G401 (cell line): Measurements from ENCODE around the gene GJB6. TPM values are rescaled to one million over a fixed set of nuclear protein-coding genes. Genes with fewer than 3 reads are reported as not detected.

Experiments used
- total RNA-seq: library from RNA; depleted of rRNA; stranded (reverse); fragments of >200 nt; shearing (Covaris generic); gene quantifications from 2 replicates; pipeline ENCODE4 v1.2.3, GENCODE V29; 2014; rRNA removed

Gene GJB6
- total RNA-seq, 1 experiment from 2014 or later: not detected

Other genes with a start within 250 kb of the GJB6 start
- gene GJA3, start 71.3 kb downstream of the GJB6 start, total RNA-seq: 2.8 and 3.6 TPM in 2 replicates
- gene GJB2, start 39.4 kb downstream of the GJB6 start, total RNA-seq: not detected in 2 replicates